T-cell (primary cell): ENCODE results near the gene TMEM151B. TPM values are rescaled to one million over a fixed set of nuclear protein-coding genes. Genes with fewer than 3 reads are reported as not detected.
"Not testable (repeated sequence)": the region's sequence is repeated elsewhere in the genome, so short reads cannot be mapped to it uniquely, and the experiment has no call there.

Experiments used
- ATAC-seq, 4 experiments: fragments of 200-7000 bp in 3 of 4; fragments of 150-1000 bp in 1 of 4; cut with Tn5 transposase; replicated peaks in 1 of 4; 1 replicate in 3 of 4; 2 replicates in 1 of 4; pipeline ENCODE4 v1.10.0; 2021; ENCODE audit warnings: moderate library complexity in 3 of 4, mild to moderate bottlenecking in 2 of 4, moderate number of reproducible peaks in 1 of 4
- CTCF ChIA-PET, 2 donors: fragments of 300-600 bp; sonication (Branson Sonifier 250); formaldehyde crosslinking; loops; one replicate each; lab custom pipeline; 2022; ENCODE audit warnings: antibody characterized with exemption in 2 of 2; lab: Charles Lee
- POLR2A ChIA-PET, 2 donors: fragments of 300-600 bp; sonication (Branson Sonifier 250); formaldehyde crosslinking; loops; one replicate each; lab custom pipeline; 2022; ENCODE audit warnings: antibody characterized with exemption in 2 of 2; lab: Charles Lee
- DNase-seq, 35 experiments: peaks; one replicate each; pipeline versions ENCODE4 v3.0.0 to v3.0.0-alpha.2; 2013 to 2023
- H3K27ac ChIP-seq: one replicate; pipeline ENCODE4 v1.5.1; 2013; ENCODE audit warnings: low read length
- H3K27me3 ChIP-seq, 2 experiments: replicated peaks in 1 of 2; 1 replicate in 1 of 2; 2 replicates in 1 of 2; pipeline versions ENCODE4 v1.6.1 to v1.7.0; 2013; ENCODE audit warnings: low read length in 1 of 2, mixed read lengths in 1 of 2; ENCODE audit not compliant: control insufficient read depth in 2 of 2, insufficient read depth in 2 of 2; ENCODE audit errors: extremely low read depth in 1 of 2
- H3K36me3 ChIP-seq, 2 donors: 1 replicate in 1 of 2; 2 replicates in 1 of 2; pipeline versions ENCODE4 v1.6.1 to v1.7.0; 2013; ENCODE audit warnings: low read length in 1 of 2; ENCODE audit not compliant: control insufficient read depth in 2 of 2, insufficient read depth in 1 of 2; ENCODE audit errors: extremely low read depth in 1 of 2
- H3K4me1 ChIP-seq, 2 experiments: 1 replicate in 1 of 2; 2 replicates in 1 of 2; pipeline versions ENCODE4 v1.6.1 to v1.7.0; 2013; ENCODE audit warnings: low read length in 2 of 2, mixed read lengths in 1 of 2; ENCODE audit not compliant: insufficient read depth in 2 of 2, control insufficient read depth in 1 of 2; ENCODE audit errors: extremely low read depth in 1 of 2
- H3K4me3 ChIP-seq, 2 donors: 1 replicate in 1 of 2; 2 replicates in 1 of 2; pipeline versions ENCODE4 v1.5.1 to v1.7.0; 2013; ENCODE audit warnings: mild to moderate bottlenecking in 2 of 2, low read length in 1 of 2, moderate library complexity in 1 of 2; ENCODE audit not compliant: control insufficient read depth in 1 of 2; ENCODE audit errors: extremely low read depth in 1 of 2
- H3K9me3 ChIP-seq: 2 replicates; pipeline ENCODE4 v1.7.0; 2013
- H3K27ac Mint-ChIP-seq, 2 donors: one replicate each; pipeline ENCODE4 v1.8.0; 2020 to 2021; ENCODE audit warnings: mild to moderate bottlenecking in 2 of 2, mixed read lengths in 2 of 2
- H3K27me3 Mint-ChIP-seq, 2 donors: one replicate each; pipeline ENCODE4 v1.8.0; 2021 to 2022; ENCODE audit warnings: mixed read lengths in 2 of 2
- H3K36me3 Mint-ChIP-seq: one replicate; pipeline ENCODE4 v1.8.0; 2021; ENCODE audit warnings: mixed read lengths
- H3K4me1 Mint-ChIP-seq, 3 donors: one replicate each; pipeline ENCODE4 v1.8.0; 2020 to 2022; ENCODE audit warnings: mixed read lengths in 3 of 3, mild to moderate bottlenecking in 1 of 3
- H3K4me3 Mint-ChIP-seq, 3 donors: one replicate each; pipeline ENCODE4 v1.8.0; 2020 to 2022; ENCODE audit warnings: mild to moderate bottlenecking in 3 of 3, mixed read lengths in 3 of 3, moderate library complexity in 3 of 3
- H3K9me3 Mint-ChIP-seq, 3 donors: one replicate each; pipeline ENCODE4 v1.8.0; 2020 to 2022; ENCODE audit warnings: mixed read lengths in 3 of 3
- WGBS: methylation state at CpG from one replicate; pipeline ENCODE4 v1.1.5; 2013; ENCODE audit warnings: missing lambda C conversion rate; ENCODE audit not compliant: insufficient coverage; 5-methylcytosine and 5-hydroxymethylcytosine counted together
- total RNA-seq, 35 experiments: library from RNA in 6 of 35; stranded (reverse) in 6 of 35; fragments of 120-200 nt in 1 of 35; gene quantifications; one replicate each; pipeline versions ENCODE4 v1.2.1 to v1.2.4 and lab custom pipeline; 2013 to 2026

The TMEM151B gene
- total RNA-seq, 5 donors from 2014 or later (not counting 1 experiment from before 2014, with no cell fraction given) = 0.13 to 0.18 (median 0.14) TPM; not detected in 2

DNA sequence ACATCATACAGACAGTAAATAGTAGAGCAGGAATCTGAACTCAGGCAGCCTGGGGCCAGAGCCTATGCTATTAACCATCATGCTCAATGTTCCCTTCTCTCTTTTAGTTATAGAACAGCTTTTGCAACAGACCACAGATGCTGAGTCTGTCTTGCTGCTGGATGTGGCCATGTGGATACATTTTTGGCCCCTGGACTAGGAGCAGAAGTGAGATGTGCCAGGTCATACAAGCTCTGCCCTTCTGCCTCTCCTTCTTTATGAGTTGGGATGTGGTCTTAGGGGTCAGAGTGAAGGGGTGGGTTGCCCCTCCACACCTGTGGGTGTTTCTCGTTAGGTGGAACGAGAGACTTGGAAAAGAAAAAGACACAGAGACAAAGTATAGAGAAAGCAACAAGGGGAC lies 57.5 kb downstream of the TMEM151B start:
- Mint-ChIP-seq H3K36me3 (no peaks in the 10 kb centered on the region), H3K9me3 (no peaks in the 10 kb centered on the region), H3K4me1 (no peaks in the 10 kb centered on the region), H3K27ac (no peak overlapping the region), H3K4me3 (no peak overlapping the region), H3K27me3 (peaks cover 35 to 36% of the 10 kb centered on the region in 2 donors)
- ChIA-PET CTCF (interaction anchor here in 1 of 2 donors (1.0 kb wide), 1 partner anchor 10 kb away, joined by 3 read pairs; no protein-coding TSS in a partner anchor), POLR2A (no interaction called here)
- H3K9me3 ChIP-seq = no peaks in the 10 kb centered on the region
- peaks cover 10 to 14% of the 10 kb centered on the region in 2 experiments for H3K27me3 ChIP-seq
- no peaks in the 10 kb centered on the region for H3K36me3 ChIP-seq
- H3K4me1 ChIP-seq = no peaks in the 10 kb centered on the region
- 79% methylated on average over 2 of the region's 2 CpGs for WGBS
- DNase-seq (no peak), ATAC-seq (no peak)
- no peak overlapping the region for H3K4me3 ChIP-seq
- H3K27ac ChIP-seq = no peak overlapping the region

DNA sequence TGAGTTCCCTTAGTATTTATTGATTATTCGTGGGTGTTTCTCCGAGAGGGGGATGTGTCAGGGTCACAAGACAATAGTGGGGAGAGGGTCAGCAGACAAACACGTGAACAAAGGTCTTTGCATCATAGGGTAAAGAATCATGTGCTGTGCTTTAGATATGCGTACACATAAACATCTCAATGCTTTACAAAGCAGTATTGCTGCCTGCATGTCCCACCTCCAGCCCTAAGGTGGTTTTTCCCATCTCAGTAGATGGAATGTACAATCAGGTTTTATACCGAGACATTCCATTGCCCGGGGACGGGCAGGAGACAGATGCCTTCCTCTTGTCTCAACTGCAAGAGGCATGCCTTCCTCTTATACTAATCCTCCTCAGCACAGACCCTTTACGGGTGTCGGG lies 58.0 kb downstream of the TMEM151B start:
- POLR2A ChIA-PET, ATAC-seq, DNase-seq, H3K36me3 Mint-ChIP-seq, CTCF ChIA-PET, H3K4me1 Mint-ChIP-seq, H3K36me3 ChIP-seq, H3K4me3 Mint-ChIP-seq, H3K9me3 Mint-ChIP-seq, H3K27ac Mint-ChIP-seq, H3K27ac ChIP-seq, H3K4me3 ChIP-seq, H3K4me1 ChIP-seq, H3K9me3 ChIP-seq: not testable (repeated sequence)
- WGBS = no CpG with 5 or more reads among the region's 9 CpGs
- peaks cover 36 to 39% of the 10 kb centered on the region in 2 donors for H3K27me3 Mint-ChIP-seq
- peaks cover 10 to 14% of the 10 kb centered on the region in 2 experiments for H3K27me3 ChIP-seq

DNA sequence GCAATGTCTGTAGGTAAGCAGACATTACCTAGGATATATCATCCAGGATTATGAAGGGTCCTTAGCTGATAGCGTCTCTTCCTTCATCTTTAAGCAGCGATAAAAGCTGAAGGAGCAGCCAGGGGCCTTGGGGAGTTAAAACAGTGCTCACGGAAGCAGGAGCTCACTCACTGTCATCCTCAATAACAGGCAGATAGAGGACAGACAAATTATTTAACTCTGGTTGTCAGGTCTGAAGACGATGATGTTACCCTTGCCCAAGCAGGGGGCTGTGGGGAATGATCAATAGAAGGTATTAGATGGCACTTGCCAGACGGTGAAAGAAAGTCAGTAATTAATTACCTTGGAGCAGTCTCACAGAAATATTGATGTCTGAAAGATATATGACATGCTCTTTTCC lies 59.6 kb downstream of the TMEM151B start:
- Histone ChIP-seq H3K27me3 (peaks cover 10 to 14% of the 10 kb centered on the region in 2 experiments), H3K36me3 (no peaks in the 10 kb centered on the region), H3K27ac (no peak overlapping the region), H3K9me3 (no peaks in the 10 kb centered on the region), H3K4me1 (no peaks in the 10 kb centered on the region), H3K4me3 (no peak overlapping the region)
- DNase-seq (no peak), ATAC-seq (no peak)
- H3K27me3 Mint-ChIP-seq = peaks cover 36 to 41% of the 10 kb centered on the region in 2 donors
- POLR2A ChIA-PET = no interaction called here
- H3K27ac Mint-ChIP-seq = no peak overlapping the region
- H3K9me3 Mint-ChIP-seq = no peaks in the 10 kb centered on the region
- WGBS = 82% methylated on average over 2 of the region's 5 CpGs
- no peaks in the 10 kb centered on the region for H3K4me1 Mint-ChIP-seq
- H3K4me3 Mint-ChIP-seq = no peak overlapping the region
- no peaks in the 10 kb centered on the region for H3K36me3 Mint-ChIP-seq
- CTCF ChIA-PET = interaction anchor here in 1 of 2 donors (0.6 kb wide), 1 partner anchor 233 kb away, joined by 4 read pairs; no protein-coding TSS in a partner anchor

DNA sequence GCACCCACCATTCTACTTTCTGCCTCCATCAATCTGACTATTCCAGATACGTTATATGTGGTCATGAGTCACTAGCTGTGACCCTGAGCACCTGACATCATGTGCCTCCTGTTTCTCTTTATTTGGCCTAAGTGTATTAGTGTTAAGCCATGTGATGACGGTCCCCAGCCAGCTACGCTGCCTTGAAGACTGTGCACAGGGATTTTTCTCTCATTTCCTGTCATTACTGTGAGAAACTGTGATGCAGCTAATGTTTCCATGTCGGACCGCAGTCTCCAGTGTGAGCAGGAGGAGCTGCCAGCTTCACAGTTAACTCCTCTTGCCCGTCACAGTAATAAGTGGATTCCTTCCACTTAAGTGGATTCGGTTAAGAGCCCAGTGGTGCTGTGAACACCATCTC lies 62.3 kb downstream of the TMEM151B start:
- POLR2A ChIA-PET = interaction anchor here in 1 of 2 donors (0.5 kb wide), 1 partner anchor 1463 kb away, joined by 4 read pairs; no protein-coding TSS in a partner anchor

DNA sequence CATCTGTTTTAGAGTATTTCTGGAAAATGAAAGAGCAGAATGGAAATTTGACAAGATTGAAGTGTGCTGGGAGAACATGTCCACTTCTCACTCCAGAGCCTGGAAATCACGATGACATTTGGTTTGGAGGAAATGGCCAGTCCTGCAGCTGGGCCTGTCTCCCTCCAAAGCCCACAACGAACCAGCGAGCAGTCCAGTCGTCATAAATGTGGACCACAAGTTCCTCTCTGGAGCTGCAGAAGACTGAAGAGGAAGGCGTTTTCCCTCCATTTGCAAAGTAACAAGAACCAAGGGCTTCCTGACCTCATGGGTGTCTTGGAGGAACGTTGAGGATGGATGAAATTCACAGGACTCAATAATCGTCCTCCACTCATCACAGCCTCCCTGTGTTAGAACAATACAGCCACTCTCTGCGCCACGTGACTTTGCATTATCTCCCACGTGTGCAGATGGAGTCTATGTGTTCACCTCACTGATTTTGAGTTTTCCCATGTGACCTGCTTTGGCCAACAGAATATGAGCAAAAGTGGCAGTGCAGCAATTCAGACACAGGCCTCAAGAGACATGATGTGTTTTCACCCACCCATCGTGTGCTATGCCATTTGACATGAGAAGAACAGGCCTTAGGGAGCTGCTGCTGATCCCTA lies 63.1 kb downstream of the TMEM151B start:
- ATAC-seq = no peak
- whole genome bisulfite sequencing = 89% methylated on average over 3 of the region's 11 CpGs
- H3K36me3 Mint-ChIP-seq = no peaks in the 10 kb centered on the region

More for the DNA sequence above, 62.3 kb downstream of the TMEM151B start:
- Histone ChIP-seq H3K36me3 (no peaks in the 10 kb centered on the region), H3K27ac (no peak overlapping the region), H3K27me3 (peaks cover 9 to 13% of the 10 kb centered on the region in 2 experiments), H3K4me1 (no peaks in the 10 kb centered on the region), H3K4me3 (no peak overlapping the region), H3K9me3 (no peaks in the 10 kb centered on the region)
- CTCF ChIA-PET = interaction anchor here (0.6 to 0.7 kb wide), 2 partner anchors 27 to 194 kb away, joined by 3 read pairs; no protein-coding TSS in a partner anchor
- peaks cover 37 to 44% of the 10 kb centered on the region in 2 donors for H3K27me3 Mint-ChIP-seq
- H3K36me3 Mint-ChIP-seq = no peaks in the 10 kb centered on the region
- H3K9me3 Mint-ChIP-seq = no peaks in the 10 kb centered on the region
- H3K4me1 Mint-ChIP-seq = no peaks in the 10 kb centered on the region
- no peak for DNase-seq
- ATAC-seq = no peak
- no peak overlapping the region for H3K27ac Mint-ChIP-seq
- WGBS = 57% methylated on average over 3 of the region's 7 CpGs
- H3K4me3 Mint-ChIP-seq = no peak overlapping the region

DNA sequence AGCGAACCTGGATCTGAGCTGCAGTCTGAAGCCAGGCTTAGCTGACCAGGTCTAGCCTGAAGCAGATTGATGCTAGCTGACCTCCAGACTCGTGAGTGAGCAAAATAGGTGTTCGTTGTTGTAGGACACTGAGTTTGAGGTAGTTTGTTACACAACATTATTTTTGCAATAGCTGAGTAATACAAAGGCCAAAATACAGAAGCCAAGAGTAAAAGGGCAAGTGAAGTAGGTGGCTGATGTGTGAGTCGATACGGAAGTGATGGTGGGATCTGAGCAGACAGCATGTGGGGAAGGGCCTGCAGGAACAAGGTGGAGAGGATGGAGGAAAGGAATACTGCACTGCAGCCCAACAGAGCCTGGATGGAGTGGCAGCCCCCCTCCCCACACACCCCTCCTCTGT lies 63.7 kb downstream of the TMEM151B start:
- Mint-ChIP-seq H3K4me3 (no peak overlapping the region), H3K4me1 (no peaks in the 10 kb centered on the region), H3K27ac (no peak overlapping the region), H3K27me3 (peaks cover 28 to 35% of the 10 kb centered on the region in 2 donors), H3K9me3 (no peaks in the 10 kb centered on the region), H3K36me3 (no peaks in the 10 kb centered on the region)
- H3K27me3 ChIP-seq = peaks cover 5 to 17% of the 10 kb centered on the region in 2 experiments
- H3K9me3 ChIP-seq = no peaks in the 10 kb centered on the region
- no peaks in the 10 kb centered on the region for H3K4me1 ChIP-seq
- ChIA-PET CTCF (interaction anchor here in 1 of 2 donors (0.8 kb wide), 1 partner anchor 65 kb away, joined by 3 read pairs; no protein-coding TSS in a partner anchor), POLR2A (no interaction called here)
- WGBS = 77% methylated on average over 3 of the region's 5 CpGs
- no peaks in the 10 kb centered on the region for H3K36me3 ChIP-seq
- no peak overlapping the region for H3K4me3 ChIP-seq
- no peak overlapping the region for H3K27ac ChIP-seq
- no peak for DNase-seq
- ATAC-seq = no peak

More for the DNA sequence above, 63.1 kb downstream of the TMEM151B start:
- H3K4me3 Mint-ChIP-seq = no peak overlapping the region
- Histone ChIP-seq H3K9me3 (no peaks in the 10 kb centered on the region), H3K27ac (no peak overlapping the region), H3K27me3 (peaks cover 6 to 16% of the 10 kb centered on the region in 2 experiments), H3K4me3 (no peak overlapping the region), H3K4me1 (no peaks in the 10 kb centered on the region), H3K36me3 (no peaks in the 10 kb centered on the region)
- CTCF ChIA-PET = interaction anchor here in 1 of 2 donors (0.6 to 0.8 kb wide), 2 partner anchors 65 to 194 kb away, joined by 3 read pairs; no protein-coding TSS in a partner anchor
- no peaks in the 10 kb centered on the region for H3K4me1 Mint-ChIP-seq
- peaks cover 32 to 39% of the 10 kb centered on the region in 2 donors for H3K27me3 Mint-ChIP-seq
- no peaks in the 10 kb centered on the region for H3K9me3 Mint-ChIP-seq
- H3K27ac Mint-ChIP-seq = no peak overlapping the region
- POLR2A ChIA-PET = no interaction called here
- no peak for DNase-seq
